GM18511 (cell line): ENCODE data around the gene FNDC3A.
"Not testable (repeated sequence)": the region's sequence is repeated elsewhere in the genome, so short reads cannot be mapped to it uniquely, and the experiment has no call there.

Source experiments
- ATAC-seq: cut with Tn5 transposase; IDR thresholded peaks from one replicate; pipeline ENCODE4 v1.9.1; 2021; ENCODE audit warnings: mild to moderate bottlenecking, moderate library complexity; ENCODE audit not compliant: unreplicated experiment

Gene FNDC3A

GRCh38 chr13:49132479-49133002 lies 156.8 kb downstream of the FNDC3A start:
- no peak for ATAC-seq

DNA sequence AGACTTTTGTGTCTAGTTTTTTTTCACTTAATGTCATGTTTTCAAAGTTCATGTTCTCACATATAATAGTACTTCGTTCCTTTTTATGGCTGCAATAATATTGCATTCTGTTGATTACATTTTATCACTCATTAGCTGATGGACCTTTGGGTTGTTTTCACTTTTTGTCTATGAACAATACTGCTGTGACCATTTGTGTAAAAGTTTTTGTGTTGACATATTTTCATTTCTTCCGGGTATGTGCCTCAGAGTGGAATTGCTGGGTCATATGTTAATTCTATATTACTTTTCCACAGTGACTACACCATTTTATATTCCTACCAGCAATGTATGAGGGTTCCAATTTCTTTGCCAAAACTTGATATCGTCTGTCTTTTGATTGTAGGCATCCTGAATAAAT lies 158.6 kb downstream of the FNDC3A start:
- ATAC-seq = no peak

DNA sequence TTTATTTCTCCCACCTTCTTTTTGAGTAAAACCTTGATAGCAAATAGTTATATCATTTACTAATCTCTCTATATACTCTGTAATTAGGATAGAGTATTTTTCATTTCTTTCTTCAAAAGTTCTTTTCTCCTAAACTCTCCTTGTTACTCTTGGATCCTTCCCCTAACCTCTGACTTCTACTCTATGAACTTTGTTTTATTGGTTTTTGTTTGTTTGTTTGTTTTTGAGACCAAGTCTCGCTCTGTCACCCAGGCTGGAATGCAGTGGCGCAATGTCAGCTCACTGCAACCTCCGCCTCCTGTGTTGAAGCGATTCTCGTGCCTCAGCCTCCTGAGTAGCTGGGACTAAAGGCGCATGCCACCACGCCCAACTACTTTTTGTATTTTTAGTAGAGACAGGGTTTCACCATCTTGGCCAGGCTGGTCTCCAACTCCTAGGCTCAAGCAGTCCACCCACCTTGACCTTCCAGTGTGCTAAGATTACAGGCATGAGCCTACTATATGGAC lies 161.5 kb downstream of the FNDC3A start:
- not testable (repeated sequence) for ATAC-seq

DNA sequence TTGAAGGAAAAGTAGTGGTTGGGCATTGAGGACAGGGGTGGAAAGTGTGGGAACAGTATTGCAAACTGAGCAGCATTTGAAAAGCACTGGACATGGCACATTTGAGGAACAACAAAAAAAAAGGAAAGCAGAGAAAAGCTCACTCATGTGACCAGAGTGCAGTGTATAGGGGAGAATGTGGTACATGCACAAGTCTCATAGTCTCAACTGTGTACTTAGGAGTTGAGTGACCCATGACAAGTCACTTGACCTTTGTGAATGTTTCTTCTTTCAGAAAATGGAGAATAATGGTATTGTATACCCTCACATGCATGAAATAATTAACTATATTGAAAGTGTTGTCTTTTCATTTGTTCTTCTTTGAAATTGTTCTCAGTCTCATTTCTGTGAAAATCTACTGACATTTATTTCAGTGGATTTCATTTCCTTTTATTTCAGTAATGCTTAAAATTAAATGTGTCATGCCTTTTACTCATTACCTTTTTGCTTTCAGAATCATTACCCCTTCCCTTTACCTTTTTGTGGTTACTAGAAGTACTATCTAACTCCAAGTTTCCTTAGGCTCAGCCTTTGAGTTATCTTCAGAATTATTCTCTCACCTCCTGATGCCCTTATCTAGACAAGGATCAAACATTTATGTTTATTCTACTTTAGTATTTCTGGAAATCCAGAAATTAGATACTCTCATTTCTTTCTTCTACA lies 165.3 kb downstream of the FNDC3A start:
- no peak for ATAC-seq

- no peak for ATAC-seq
These were observed 171.2 kb downstream of the FNDC3A start for GRCh38 chr13:49146950-49147355.

- no peak for ATAC-seq
These were observed 172.7 kb downstream of the FNDC3A start for GRCh38 chr13:49148405-49148804.

GRCh38 chr13:49157955-49158584 lies 182.4 kb downstream of the FNDC3A start:
- not testable (repeated sequence) for ATAC-seq

DNA sequence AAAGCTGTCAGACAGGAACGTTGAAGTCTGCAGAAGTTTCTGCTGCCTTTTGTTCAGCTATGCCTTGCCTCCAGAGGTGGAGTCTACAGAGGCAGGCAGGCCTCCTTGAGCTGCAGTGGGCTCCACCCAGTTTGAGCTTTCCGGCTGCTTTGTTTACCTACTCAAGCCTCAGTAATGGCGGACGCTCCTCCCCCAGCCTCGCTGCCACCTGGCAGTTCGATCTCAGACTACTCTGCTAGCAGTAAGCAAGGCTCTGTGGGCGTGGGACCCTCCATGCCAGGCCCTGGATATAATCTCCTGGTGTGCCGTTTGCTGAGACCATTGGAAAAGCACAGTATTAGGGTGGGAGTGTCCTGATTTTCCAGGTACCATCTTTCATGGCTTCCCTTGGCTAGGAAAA lies 187.4 kb downstream of the FNDC3A start:
- ATAC-seq = not testable (repeated sequence)

DNA sequence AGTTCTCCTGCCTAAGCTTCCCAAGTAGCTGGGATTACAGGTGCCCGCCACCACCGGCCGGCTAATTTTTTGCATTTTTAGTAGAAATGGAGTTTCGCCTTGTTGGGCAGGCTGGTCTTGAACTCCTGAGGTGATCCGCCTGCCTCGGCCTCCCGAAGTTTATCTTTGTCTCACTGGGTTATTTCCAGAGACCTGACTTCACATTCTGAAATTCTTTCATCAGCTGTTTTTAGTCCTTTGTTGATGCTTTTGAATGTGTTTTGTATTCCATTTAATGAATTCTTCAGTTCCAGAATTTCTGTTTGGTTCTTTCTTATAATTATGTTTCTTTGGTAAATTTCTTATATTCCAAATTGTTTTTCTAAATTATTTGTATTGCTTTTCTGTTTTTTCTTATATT lies 189.0 kb downstream of the FNDC3A start:
- no peak for ATAC-seq

- no peak for ATAC-seq
These were observed 190.4 kb downstream of the FNDC3A start for GRCh38 chr13:49165798-49166752.

DNA sequence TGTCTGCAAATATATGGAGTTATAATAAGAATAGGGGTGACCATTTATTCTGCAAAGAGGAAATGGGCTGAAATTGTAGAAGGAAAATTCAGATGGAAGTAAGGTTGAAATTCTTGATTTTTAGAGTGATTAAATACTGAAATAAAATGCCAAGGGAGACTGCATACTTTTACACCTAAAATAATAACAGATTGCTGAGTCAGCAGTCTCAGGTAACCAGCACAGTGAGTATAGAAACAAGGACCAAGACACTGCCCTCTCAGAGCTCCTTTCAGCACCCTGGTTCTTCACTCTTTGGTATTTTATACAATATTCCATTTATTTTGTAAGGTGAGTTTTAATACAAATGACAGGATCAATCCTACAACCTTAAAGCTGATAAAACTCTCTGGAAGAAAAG lies 195.6 kb downstream of the FNDC3A start:
- ATAC-seq = no peak

DNA sequence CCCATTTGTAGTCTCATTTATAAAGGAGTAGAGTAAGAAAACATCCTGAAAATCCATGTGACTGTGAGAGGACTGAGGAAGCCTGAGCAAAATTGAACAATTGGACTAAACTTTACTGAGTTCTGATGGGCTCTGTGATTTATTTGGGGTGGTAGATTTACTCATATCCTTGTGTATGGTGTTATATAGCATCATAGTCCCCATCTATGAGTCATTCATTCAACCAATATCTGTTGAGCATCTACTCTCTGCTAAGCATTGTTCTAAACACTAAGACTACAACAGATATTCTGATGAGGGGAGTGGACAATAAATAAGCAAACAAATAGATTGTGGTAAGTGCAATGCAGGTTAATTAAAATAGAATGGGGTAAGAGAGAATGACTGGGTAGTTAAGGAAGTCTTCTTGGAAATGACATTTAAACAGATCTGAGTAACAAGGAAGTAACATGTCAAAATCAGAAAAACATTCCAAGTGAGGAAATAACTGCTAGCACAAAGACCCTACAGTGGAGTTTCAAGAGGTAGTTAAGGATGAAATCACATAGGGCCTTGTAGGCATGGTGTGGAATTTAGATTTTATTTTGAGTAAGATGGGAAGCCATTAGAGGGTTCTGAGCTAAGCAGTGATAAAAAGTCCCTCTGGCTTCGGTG lies 208.1 kb downstream of the FNDC3A start:
- no peak for ATAC-seq

GRCh38 chr13:49184621-49185020 lies 208.9 kb downstream of the FNDC3A start:
- no peak for ATAC-seq

DNA sequence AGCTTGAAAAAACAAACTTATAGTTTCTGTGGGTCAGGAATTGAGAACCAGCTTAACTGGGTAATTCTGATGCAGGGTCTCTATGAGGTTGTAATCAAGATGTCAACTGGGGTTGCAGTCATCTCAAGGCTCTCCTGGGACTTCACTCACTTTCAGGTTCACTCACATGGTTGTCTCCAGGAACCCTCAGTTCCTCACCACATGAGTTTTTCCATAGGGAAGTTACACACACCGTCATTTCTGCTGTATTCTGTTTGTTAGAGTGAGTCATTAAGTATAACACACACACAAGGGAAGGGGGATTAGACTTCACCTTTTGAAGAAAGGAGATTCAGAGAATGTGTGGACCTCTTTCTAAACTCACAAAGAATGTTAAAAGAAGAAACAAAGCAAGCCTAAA lies 209.6 kb downstream of the FNDC3A start:
- no peak for ATAC-seq

DNA sequence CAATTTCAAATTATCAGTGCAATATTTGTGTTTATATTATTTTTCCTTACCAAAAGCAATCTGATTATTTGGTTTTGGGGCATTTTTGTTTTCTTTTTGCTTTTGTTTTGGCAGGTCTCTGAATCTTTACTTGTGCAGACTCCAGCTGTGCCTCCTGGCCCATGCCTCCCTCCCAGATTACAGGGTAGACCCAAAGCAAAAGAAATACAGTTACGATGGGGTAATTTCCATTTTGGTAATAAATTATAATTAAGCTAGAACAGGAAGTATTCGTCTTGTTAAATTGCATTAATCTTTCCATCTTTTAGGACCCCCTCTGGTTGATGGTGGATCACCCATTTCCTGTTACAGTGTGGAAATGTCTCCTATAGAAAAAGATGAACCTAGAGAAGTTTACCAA lies 215.2 kb downstream of the FNDC3A start:
- ATAC-seq = no peak

GRCh38 chr13:49206641-49207040 lies 230.9 kb downstream of the FNDC3A start:
- ATAC-seq = no peak

DNA sequence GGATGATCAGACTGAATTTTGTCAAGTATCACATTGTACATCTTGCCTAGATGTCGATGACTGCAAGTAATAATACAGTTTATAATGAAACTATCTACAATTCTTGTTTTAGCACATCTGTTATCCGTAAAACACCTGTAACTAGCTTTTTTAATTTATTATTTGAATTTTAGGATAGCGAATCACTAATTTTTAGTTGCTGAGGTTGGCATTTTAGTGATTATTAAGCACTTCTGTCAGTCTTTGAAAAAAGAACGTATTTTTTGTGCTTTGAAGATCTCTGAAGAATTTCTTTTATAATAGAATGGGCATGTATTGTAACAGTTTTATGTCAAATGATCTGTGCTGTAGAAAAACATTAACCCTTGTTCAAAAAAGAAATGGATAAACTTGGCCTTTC lies 232.9 kb downstream of the FNDC3A start:
- ATAC-seq = no peak

- ATAC-seq = no peak
These were observed 234.4 kb downstream of the FNDC3A start for GRCh38 chr13:49210114-49210513.

DNA sequence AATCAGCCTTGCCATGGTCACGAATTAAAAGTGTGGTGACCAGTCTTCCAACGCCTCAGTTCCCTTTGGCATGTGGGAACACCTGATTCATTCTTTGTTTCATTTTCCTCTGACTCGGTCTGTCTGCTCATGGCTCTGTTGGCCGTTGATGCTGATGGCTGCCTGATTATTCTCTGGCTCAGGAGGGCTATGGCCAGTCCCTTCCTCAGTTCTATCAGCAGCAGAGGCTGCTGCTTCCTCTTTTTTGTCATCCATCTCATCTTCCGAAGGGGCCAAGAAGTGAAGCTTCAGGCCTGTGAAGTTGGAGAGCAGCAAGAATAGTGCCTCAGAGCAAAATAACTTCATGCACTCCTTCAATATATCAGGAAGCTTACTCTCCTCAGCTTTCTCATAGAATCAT lies 235.0 kb downstream of the FNDC3A start:
- no peak for ATAC-seq

DNA sequence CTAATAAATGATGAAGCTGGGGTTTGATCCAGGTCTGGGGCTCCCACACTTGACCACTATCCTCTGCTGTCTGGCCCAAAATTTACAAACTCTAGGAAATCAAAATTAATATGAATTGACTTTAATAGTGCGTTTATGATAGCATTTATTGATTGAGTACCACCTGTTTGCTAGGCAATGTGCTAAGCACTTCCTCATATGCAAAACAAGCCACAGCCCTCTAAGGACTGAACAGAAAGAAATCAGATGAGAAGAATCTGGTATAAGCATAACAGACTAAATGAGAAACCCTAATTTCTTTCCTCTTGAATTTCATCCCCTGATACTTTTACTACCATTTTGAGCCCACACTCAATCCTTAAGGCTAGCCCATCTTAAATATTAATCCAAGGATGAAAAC lies 237.8 kb downstream of the FNDC3A start:
- no peak for ATAC-seq
